CD4-positive, alpha-beta T cell treated with Interleukin-4 for 4 hours (primary cell): ENCODE measurements around the gene AGRN.
"Not testable (repeated sequence)": the region's sequence is repeated elsewhere in the genome, so short reads cannot be mapped to it uniquely, and the experiment has no call there.

Source experiments
- DNase-seq: peaks from one replicate; pipeline ENCODE4 v3.0.0-alpha.2; 2020

Gene AGRN

GRCh38 chr1:1083416-1084371 is 63.8 kb downstream of the AGRN start:
- DNase-seq = no peak

GRCh38 chr1:1084372-1085170 is 64.7 kb downstream of the AGRN start:
- no peak for DNase-seq

GRCh38 chr1:1085171-1085841 is 65.4 kb downstream of the AGRN start:
- DNase-seq = no peak

GRCh38 chr1:1085911-1086841 is 66.3 kb downstream of the AGRN start:
- no peak for DNase-seq

GRCh38 chr1:1086911-1087341 is 67.0 kb downstream of the AGRN start:
- DNase-seq = no peak

GRCh38 chr1:1087351-1088028 is 67.6 kb downstream of the AGRN start:
- no peak for DNase-seq

GRCh38 chr1:1088029-1088800 is 68.3 kb downstream of the AGRN start:
- DNase-seq = no peak

- DNase-seq = no peak
Observed at GRCh38 chr1:1088801-1089680, 69.1 kb downstream of the AGRN start.

- no peak for DNase-seq
Observed at GRCh38 chr1:1089731-1090423, 70.0 kb downstream of the AGRN start.

GRCh38 chr1:1090424-1091343 is 70.8 kb downstream of the AGRN start:
- DNase-seq = no peak

- no peak for DNase-seq
Observed at GRCh38 chr1:1091344-1092148, 71.6 kb downstream of the AGRN start.

- no peak for DNase-seq
Observed at GRCh38 chr1:1092149-1092855, 72.4 kb downstream of the AGRN start.

GRCh38 chr1:1092894-1093609 is 73.1 kb downstream of the AGRN start:
- no peak for DNase-seq

GRCh38 chr1:1093610-1093943 is 73.7 kb downstream of the AGRN start:
- no peak for DNase-seq

GRCh38 chr1:1094981-1095380 is 75.1 kb downstream of the AGRN start:
- no peak for DNase-seq

- not testable (repeated sequence) for DNase-seq
Observed at GRCh38 chr1:1096136-1096535, 76.2 kb downstream of the AGRN start.
